ENCODE data around the gene NFKBIZ.
"Not testable (repeated sequence)": the region's sequence is repeated elsewhere in the genome, so short reads cannot be mapped to it uniquely, and the experiment has no call there.

The NFKBIZ gene

DNA sequence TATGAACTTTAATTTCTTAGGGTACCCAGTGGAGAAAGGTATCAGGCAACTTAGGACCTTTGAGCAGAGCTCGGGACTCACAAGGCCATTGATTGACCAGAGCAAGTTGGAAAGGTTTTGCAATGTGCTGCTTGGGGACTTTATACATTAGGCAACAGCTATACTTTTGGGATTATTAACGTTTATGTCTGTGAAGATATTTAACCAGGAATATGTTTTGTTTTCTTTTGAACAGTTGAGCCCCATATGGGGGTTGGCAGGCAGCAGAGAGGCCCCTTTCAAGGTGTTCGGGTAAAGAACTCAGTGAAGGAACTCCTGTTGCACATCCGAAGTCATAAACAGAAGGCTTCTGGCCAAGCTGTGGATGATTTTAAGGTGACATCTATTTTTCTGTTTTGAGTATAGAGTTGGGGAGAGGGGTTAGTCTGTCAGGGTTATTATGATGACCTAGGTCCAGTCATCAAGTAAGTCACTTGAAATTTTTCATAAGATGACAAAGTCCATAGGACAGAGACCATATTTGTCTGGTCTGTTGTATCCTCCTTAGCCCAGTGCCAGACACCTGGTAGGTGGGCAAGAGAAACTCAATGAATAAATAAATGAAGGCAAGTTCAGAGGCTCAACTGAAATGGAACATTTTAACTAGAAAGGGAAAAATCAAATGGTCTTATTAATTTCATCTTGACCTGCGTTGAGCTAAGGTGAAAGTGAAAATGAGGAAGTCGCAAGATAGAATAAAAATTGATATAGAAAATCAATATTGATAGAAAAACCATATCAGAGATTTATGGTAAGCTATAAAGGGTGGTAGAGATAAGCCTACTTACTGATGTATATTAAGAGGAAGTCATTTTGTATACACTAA lies 2.8 kb downstream of the NFKBIZ start:
- no peak for DNase-seq

- no peak for DNase-seq
Measured at GRCh38 chr3:101852983-101853840, 3.9 kb downstream of the NFKBIZ start.

DNA sequence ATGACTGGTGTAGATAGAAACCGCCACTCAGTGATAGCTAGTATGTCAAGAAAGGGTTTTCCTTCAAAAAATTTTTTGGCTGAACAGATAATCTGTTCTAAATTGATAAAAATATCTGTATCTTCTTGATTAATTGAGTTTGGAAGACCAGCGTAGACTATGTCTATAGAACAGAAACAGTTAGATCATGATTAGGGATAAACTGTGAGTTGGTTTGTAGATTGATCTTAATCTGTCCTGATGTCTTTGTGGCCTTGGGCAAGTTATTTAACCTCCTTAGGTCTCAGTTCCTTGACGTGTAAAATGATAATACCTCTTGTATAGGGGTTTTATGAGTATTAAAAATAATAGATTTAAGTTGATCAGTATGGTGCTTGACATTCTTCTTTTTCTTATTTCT lies 4.7 kb downstream of the NFKBIZ start:
- no peak for DNase-seq

DNA sequence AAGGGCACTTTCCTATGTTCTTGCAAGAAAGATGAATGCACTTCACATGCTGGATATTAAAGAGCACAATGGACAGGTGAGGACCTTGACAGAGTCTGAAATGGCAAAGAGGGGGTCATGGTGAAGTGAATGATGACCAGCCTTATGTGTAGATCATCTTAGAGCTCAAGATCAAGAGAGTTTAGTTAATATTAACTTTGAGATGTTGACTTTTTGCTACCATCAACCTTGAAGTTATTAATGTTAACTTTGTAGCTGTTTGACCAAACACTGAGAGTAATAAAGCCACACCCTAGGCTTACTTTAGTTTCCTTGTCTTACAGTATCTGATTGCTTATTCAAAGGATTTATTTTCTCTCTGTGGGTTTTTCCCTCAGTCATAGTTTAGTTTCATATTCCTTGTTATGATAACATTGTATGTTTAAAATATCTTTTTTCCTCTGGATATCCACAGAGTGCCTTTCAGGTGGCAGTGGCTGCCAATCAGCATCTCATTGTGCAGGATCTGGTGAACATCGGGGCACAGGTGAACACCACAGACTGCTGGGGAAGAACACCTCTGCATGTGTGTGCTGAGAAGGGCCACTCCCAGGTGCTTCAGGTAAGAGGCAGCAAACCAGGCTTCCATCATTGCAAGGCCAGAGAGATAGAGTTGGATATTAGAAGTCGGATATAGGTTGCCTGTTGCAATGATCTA lies 5.4 kb downstream of the NFKBIZ start:
- no peak for DNase-seq

DNA sequence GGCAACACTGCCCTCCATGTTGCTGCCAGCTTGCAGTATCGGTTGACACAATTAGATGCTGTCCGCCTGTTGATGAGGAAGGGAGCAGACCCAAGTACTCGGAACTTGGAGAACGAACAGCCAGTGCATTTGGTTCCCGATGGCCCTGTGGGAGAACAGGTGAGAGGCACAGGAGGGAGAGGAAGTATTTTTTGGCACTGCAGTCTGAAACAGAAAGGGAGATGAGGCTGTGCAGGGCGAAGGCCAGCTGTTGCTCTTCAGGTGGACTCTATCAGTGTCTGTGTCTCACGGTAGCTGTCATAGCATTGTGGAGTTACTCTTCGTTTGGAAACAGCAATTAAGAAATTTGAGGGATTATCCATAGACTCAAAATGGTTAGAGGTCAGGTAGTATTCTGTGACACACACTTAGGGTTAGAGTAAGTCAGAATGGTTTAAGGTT lies 8.0 kb downstream of the NFKBIZ start:
- DNase-seq, result no peak

DNA sequence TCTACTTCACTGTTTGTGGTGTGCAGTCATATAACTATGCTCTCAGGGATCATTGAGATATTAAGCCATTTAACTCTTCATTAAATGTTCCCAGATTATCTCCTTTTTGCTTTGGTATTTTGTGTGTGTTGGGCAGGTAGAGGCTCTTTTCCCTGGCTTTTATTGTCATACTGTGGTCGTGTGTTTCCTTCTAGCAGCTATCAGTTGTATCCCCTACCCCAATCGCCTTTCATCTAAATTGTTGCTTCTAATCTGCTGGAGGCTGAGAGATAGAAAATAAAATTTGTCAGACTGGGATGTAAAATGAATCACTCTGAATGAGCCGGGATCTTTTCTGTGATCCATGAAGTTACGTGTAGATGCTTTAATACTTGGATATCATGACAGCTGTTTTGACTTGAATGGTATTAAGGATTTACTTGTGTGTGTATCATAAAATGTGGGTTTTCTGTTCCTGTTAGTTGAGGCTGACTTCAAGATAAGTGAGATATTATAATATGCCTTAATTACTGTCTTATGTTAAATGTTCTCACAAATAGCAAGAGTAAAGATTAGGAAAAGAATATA lies 9.2 kb downstream of the NFKBIZ start:
- DNase-seq, result no peak

- no peak for DNase-seq
Measured at GRCh38 chr3:101859882-101860448, 10.7 kb downstream of the NFKBIZ start.

GRCh38 chr3:101861212-101861788 lies 12.0 kb downstream of the NFKBIZ start:
- DNase-seq, result no peak

GRCh38 chr3:101861789-101862415 lies 12.6 kb downstream of the NFKBIZ start:
- no peak for DNase-seq

DNA sequence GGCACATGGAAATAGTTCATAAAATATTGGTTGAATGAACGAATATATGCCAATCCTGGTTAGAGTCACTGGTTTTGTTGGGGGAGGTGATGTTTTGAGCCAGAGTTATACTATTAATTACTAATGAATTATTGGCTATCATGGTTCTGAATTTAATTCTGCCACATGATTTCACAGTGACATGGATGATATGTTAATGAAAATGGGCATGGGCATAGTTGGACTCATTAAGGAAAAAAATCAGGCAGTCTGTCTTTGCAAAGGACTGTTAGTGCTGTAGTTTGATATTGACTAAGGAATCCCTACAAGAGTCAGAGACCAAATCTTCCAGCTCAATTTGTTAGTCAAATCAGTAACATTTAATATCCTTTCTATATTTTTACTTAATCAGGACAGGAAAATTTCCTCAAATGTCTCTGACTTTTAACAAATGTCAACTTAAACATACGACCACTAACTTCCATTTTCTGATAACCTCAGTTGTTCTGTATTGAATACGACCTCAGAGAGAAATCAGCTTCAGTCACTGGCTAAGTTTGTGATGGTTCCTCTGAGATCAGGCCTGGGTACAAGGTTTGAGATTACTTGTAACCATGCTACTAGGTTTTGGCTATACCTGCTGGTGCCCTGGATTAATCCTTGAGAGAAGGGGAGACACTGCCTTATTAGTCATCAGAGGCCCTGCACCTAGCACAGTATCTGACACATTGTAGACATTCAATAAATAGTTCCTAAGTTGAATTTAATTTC lies 13.3 kb downstream of the NFKBIZ start:
- DNase-seq, result no peak

- not testable (repeated sequence) for DNase-seq
Measured at GRCh38 chr3:101864926-101865325, 15.6 kb downstream of the NFKBIZ start.

DNA sequence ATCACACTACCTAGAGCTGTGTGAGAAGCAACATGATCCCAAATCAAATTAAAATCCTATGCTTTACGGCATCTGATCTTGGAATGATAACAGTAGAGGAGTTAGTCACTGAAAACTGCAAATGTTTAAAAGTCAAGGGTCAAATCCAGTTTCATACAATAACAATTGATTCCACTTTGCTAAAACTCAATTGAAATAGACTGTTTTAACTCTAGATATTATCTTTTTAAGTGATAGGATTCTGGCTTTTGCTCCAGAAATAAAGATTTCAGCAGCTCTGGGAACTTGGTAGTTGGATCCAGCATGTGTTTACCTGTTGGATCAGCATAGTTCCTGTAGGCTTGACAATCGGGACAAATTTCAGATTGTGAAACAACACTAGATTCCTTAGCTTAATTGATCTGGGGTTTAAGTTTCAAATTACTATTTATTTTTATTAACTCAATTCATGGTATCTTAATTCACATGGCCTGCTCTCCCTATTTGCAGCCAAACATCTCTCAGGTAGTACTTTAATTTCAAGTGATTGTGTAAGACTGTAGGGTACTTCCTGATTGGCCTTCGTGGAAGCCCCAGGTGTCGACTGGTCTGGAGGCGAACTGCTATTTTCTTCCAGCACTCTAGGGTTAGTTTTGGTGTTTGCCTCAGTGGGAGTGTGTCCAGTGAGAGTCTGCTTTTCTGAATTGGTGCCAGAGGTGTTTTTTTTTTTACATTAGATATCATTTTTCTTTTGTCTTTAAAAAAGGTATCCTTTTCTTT lies 16.6 kb downstream of the NFKBIZ start:
- DNase-seq, result no peak

- no peak for DNase-seq
Measured at GRCh38 chr3:101867511-101867910, 18.2 kb downstream of the NFKBIZ start.

DNA sequence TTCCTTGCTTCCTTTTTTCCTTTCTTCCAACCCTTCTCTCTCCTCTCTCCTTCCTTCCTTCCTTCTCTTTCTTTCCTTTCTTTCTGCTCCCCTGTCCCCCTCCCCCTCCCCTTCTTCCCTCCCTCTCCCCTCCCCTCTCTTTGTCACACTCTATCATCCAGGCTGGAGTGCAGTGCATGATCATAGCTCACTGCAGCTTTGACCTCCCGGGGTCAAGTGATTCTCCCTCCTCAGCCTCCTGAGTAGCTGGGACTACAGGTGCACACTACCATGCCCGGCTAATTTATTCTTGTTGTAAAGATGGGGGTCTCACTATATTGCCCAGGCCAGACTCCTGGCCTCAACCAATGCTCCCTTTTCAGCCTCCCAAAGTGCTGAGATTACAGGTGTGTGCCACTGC lies 18.7 kb downstream of the NFKBIZ start:
- DNase-seq, result no peak

- DNase-seq, result no peak
Measured at GRCh38 chr3:101868534-101869464, 19.5 kb downstream of the NFKBIZ start.

- DNase-seq, result no peak
Measured at GRCh38 chr3:101870138-101870537, 20.8 kb downstream of the NFKBIZ start.

- DNase-seq, result no peak
Measured at GRCh38 chr3:101873619-101874018, 24.3 kb downstream of the NFKBIZ start.

- no peak for DNase-seq
Measured at GRCh38 chr3:101876142-101876541, 26.8 kb downstream of the NFKBIZ start.

- DNase-seq, result no peak
Measured at GRCh38 chr3:101878589-101878988, 29.3 kb downstream of the NFKBIZ start.

All from NCI-H524 (cell line).